K562 (cell line): ENCODE results near the gene WDR88.

Source experiments
- KLF13 ChIP-seq: fragments of 450-650 bp; IDR thresholded peaks from 2 replicates; pipeline ENCODE4 v1.6.1; 2016; ENCODE audit warnings: missing genetic modification characterization, low read depth, mild to moderate bottlenecking, missing compliant biosample characterization, moderate library complexity, borderline replicate concordance
- MYNN ChIP-seq, 2 experiments: sonication (generic); formaldehyde crosslinking in 1 of 2; IDR thresholded peaks; 2 replicates each; pipeline versions ENCODE4 v1.5.0 to v1.6.1; 2016 to 2020; ENCODE audit warnings: antibody characterized with exemption in 1 of 2, missing genetic modification reagents in 1 of 2
- RB1 ChIP-seq: fragments of 450-650 bp; IDR thresholded peaks from 2 replicates; pipeline ENCODE4 v1.6.1; 2017; ENCODE audit warnings: low read depth, mild to moderate bottlenecking
- SIN3A ChIP-seq, 2 experiments: fragments of 150-350 bp in 1 of 2; IDR thresholded peaks; 2 replicates each; pipeline ENCODE4 v1.6.1; 2011 to 2016; ENCODE audit warnings: borderline replicate concordance in 2 of 2, low read depth in 2 of 2, low read length in 2 of 2, mild to moderate bottlenecking in 2 of 2, moderate library complexity in 2 of 2; ENCODE audit not compliant: control insufficient read depth in 1 of 2
- ZNF239 ChIP-seq: fragments of 250-450 bp; sonication (Bioruptor Pico); IDR thresholded peaks from 2 replicates; pipeline ENCODE4 v1.4.0; 2020; ENCODE audit warnings: mild to moderate bottlenecking
- ZNF644 ChIP-seq: fragments of 200-800 bp; sonication (Bioruptor generic); IDR thresholded peaks from 2 replicates; pipeline ENCODE4 v1.6.1; 2016; ENCODE audit warnings: low read depth, missing genetic modification characterization, missing compliant biosample characterization
- TF ChIP-seq, protein P1 (sequence below): sonication (generic); formaldehyde crosslinking; IDR thresholded peaks from 2 replicates; pipeline ENCODE4 v1.8.1; 2023; ENCODE audit warnings: mild to moderate bottlenecking, missing genetic modification reagents
- TF ChIP-seq, protein P2 (sequence below), 2 experiments: fragments of 450-650 bp in 1 of 2; sonication (generic) in 1 of 2; formaldehyde crosslinking in 1 of 2; IDR thresholded peaks; 2 replicates each; pipeline versions ENCODE4 v1.7.1 to v1.9.0; 2016 to 2022; ENCODE audit warnings: inconsistent platforms in 1 of 2, mild to moderate bottlenecking in 1 of 2, missing genetic modification reagents in 1 of 2

DNA sequence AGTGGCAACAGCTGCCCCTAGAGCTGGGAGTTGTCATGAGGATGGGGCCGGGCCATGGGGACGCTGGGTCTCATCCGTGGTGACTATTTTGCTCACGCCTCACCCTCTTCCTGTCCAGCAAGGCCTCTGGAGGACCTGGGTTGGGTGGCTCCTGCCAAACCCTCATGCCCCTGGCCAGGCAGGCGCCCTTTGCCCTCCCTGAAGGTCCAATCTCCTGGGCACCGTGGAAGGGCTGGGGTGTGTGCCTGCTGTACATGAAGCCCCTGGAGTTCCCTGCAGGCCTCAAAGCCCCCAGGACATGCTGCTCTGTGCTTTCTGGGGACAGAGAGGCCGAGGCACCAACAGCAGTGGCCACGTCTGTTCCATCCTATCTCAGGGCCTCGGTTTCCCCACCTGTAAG lies 76.0 kb downstream of the WDR88 start:
- TF ChIP-seq MYNN (IDR thresholded peaks at IDR 0.05) (no peak), MYNN (CRISPR knock-in tag; IDR thresholded peaks at IDR 0.05) (no peak), ZNF644 (tag) (no peak), SIN3A (IDR thresholded peaks at IDR 0.05; ENCODE audit: borderline replicate concordance in 2 of 2, control insufficient read depth in 1 of 2, low read depth in 2 of 2, low read length in 2 of 2) (no peak), ZNF239 (CRISPR knock-in tag) (no peak), KLF13 (no peak), RB1 (no peak)
- TF ChIP-seq, protein P1, sequence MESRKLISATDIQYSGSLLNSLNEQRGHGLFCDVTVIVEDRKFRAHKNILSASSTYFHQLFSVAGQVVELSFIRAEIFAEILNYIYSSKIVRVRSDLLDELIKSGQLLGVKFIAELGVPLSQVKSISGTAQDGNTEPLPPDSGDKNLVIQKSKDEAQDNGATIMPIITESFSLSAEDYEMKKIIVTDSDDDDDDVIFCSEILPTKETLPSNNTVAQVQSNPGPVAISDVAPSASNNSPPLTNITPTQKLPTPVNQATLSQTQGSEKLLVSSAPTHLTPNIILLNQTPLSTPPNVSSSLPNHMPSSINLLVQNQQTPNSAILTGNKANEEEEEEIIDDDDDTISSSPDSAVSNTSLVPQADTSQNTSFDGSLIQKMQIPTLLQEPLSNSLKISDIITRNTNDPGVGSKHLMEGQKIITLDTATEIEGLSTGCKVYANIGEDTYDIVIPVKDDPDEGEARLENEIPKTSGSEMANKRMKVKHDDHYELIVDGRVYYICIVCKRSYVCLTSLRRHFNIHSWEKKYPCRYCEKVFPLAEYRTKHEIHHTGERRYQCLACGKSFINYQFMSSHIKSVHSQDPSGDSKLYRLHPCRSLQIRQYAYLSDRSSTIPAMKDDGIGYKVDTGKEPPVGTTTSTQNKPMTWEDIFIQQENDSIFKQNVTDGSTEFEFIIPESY (CRISPR knock-in tag): no peak
- TF ChIP-seq, protein P2, sequence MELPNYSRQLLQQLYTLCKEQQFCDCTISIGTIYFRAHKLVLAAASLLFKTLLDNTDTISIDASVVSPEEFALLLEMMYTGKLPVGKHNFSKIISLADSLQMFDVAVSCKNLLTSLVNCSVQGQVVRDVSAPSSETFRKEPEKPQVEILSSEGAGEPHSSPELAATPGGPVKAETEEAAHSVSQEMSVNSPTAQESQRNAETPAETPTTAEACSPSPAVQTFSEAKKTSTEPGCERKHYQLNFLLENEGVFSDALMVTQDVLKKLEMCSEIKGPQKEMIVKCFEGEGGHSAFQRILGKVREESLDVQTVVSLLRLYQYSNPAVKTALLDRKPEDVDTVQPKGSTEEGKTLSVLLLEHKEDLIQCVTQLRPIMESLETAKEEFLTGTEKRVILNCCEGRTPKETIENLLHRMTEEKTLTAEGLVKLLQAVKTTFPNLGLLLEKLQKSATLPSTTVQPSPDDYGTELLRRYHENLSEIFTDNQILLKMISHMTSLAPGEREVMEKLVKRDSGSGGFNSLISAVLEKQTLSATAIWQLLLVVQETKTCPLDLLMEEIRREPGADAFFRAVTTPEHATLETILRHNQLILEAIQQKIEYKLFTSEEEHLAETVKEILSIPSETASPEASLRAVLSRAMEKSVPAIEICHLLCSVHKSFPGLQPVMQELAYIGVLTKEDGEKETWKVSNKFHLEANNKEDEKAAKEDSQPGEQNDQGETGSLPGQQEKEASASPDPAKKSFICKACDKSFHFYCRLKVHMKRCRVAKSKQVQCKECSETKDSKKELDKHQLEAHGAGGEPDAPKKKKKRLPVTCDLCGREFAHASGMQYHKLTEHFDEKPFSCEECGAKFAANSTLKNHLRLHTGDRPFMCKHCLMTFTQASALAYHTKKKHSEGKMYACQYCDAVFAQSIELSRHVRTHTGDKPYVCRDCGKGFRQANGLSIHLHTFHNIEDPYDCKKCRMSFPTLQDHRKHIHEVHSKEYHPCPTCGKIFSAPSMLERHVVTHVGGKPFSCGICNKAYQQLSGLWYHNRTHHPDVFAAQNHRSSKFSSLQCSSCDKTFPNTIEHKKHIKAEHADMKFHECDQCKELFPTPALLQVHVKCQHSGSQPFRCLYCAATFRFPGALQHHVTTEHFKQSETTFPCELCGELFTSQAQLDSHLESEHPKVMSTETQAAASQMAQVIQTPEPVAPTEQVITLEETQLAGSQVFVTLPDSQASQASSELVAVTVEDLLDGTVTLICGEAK (IDR thresholded peaks at IDR 0.05): no peak
- TF ChIP-seq, protein P2 (CRISPR knock-in tag; IDR thresholded peaks at IDR 0.05): no peak
